T-cell (primary cell): ENCODE data around the gene SENP5. TPM values are rescaled to one million over a fixed set of nuclear protein-coding genes. Genes with fewer than 3 reads are reported as not detected.

Experiments used
- ATAC-seq, 4 experiments: fragments of 200-7000 bp in 3 of 4; fragments of 150-1000 bp in 1 of 4; cut with Tn5 transposase; replicated peaks in 1 of 4; 1 replicate in 3 of 4; 2 replicates in 1 of 4; pipeline ENCODE4 v1.10.0; 2021; ENCODE audit warnings: moderate library complexity in 3 of 4, mild to moderate bottlenecking in 2 of 4, moderate number of reproducible peaks in 1 of 4
- CTCF ChIA-PET, 2 donors: fragments of 300-600 bp; sonication (Branson Sonifier 250); formaldehyde crosslinking; loops; one replicate each; lab custom pipeline; 2022; ENCODE audit warnings: antibody characterized with exemption in 2 of 2; lab: Charles Lee
- POLR2A ChIA-PET, 2 donors: fragments of 300-600 bp; sonication (Branson Sonifier 250); formaldehyde crosslinking; loops; one replicate each; lab custom pipeline; 2022; ENCODE audit warnings: antibody characterized with exemption in 2 of 2; lab: Charles Lee
- DNase-seq, 35 experiments: peaks; one replicate each; pipeline versions ENCODE4 v3.0.0 to v3.0.0-alpha.2; 2013 to 2023
- H3K27ac ChIP-seq: one replicate; pipeline ENCODE4 v1.5.1; 2013; ENCODE audit warnings: low read length
- H3K27me3 ChIP-seq, 2 experiments: replicated peaks in 1 of 2; 1 replicate in 1 of 2; 2 replicates in 1 of 2; pipeline versions ENCODE4 v1.6.1 to v1.7.0; 2013; ENCODE audit warnings: low read length in 1 of 2, mixed read lengths in 1 of 2; ENCODE audit not compliant: control insufficient read depth in 2 of 2, insufficient read depth in 2 of 2; ENCODE audit errors: extremely low read depth in 1 of 2
- H3K36me3 ChIP-seq, 2 donors: 1 replicate in 1 of 2; 2 replicates in 1 of 2; pipeline versions ENCODE4 v1.6.1 to v1.7.0; 2013; ENCODE audit warnings: low read length in 1 of 2; ENCODE audit not compliant: control insufficient read depth in 2 of 2, insufficient read depth in 1 of 2; ENCODE audit errors: extremely low read depth in 1 of 2
- H3K4me1 ChIP-seq, 2 experiments: 1 replicate in 1 of 2; 2 replicates in 1 of 2; pipeline versions ENCODE4 v1.6.1 to v1.7.0; 2013; ENCODE audit warnings: low read length in 2 of 2, mixed read lengths in 1 of 2; ENCODE audit not compliant: insufficient read depth in 2 of 2, control insufficient read depth in 1 of 2; ENCODE audit errors: extremely low read depth in 1 of 2
- H3K4me3 ChIP-seq, 2 donors: 1 replicate in 1 of 2; 2 replicates in 1 of 2; pipeline versions ENCODE4 v1.5.1 to v1.7.0; 2013; ENCODE audit warnings: mild to moderate bottlenecking in 2 of 2, low read length in 1 of 2, moderate library complexity in 1 of 2; ENCODE audit not compliant: control insufficient read depth in 1 of 2; ENCODE audit errors: extremely low read depth in 1 of 2
- H3K9me3 ChIP-seq: 2 replicates; pipeline ENCODE4 v1.7.0; 2013
- H3K27ac Mint-ChIP-seq, 2 donors: one replicate each; pipeline ENCODE4 v1.8.0; 2020 to 2021; ENCODE audit warnings: mild to moderate bottlenecking in 2 of 2, mixed read lengths in 2 of 2
- H3K27me3 Mint-ChIP-seq, 2 donors: one replicate each; pipeline ENCODE4 v1.8.0; 2021 to 2022; ENCODE audit warnings: mixed read lengths in 2 of 2
- H3K36me3 Mint-ChIP-seq: one replicate; pipeline ENCODE4 v1.8.0; 2021; ENCODE audit warnings: mixed read lengths
- H3K4me1 Mint-ChIP-seq, 3 donors: one replicate each; pipeline ENCODE4 v1.8.0; 2020 to 2022; ENCODE audit warnings: mixed read lengths in 3 of 3, mild to moderate bottlenecking in 1 of 3
- H3K4me3 Mint-ChIP-seq, 3 donors: one replicate each; pipeline ENCODE4 v1.8.0; 2020 to 2022; ENCODE audit warnings: mild to moderate bottlenecking in 3 of 3, mixed read lengths in 3 of 3, moderate library complexity in 3 of 3
- H3K9me3 Mint-ChIP-seq, 3 donors: one replicate each; pipeline ENCODE4 v1.8.0; 2020 to 2022; ENCODE audit warnings: mixed read lengths in 3 of 3
- WGBS: methylation state at CpG from one replicate; pipeline ENCODE4 v1.1.5; 2013; ENCODE audit warnings: missing lambda C conversion rate; ENCODE audit not compliant: insufficient coverage; 5-methylcytosine and 5-hydroxymethylcytosine counted together
- total RNA-seq, 35 experiments: library from RNA in 6 of 35; stranded (reverse) in 6 of 35; fragments of 120-200 nt in 1 of 35; gene quantifications; one replicate each; pipeline versions ENCODE4 v1.2.1 to v1.2.4 and lab custom pipeline; 2013 to 2026

SENP5 gene
- total RNA-seq, 5 donors from 2014 or later (not counting 1 experiment from before 2014, with no cell fraction given), result 33.8 to 61.2 (median 37.5) TPM

DNA sequence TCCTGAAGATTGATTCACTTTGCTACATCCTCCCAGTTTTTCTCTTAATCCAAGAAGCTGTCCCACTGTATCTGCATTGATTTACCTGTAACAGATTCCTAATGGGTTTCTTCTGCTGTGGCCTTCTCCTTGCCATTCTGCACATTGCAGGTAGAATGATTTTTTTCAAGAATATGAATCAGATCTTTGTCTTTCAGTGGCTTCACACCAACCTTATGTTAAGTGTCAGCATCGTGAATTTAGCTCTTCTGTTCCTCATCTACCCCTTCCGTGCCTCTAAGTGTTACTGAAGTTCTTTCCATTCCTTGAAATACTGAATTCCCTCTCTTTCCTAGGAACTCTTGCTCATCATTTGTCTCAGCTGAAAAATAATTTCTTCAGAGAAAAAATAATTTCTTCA, 7.5 kb downstream of the SENP5 start:
- H3K36me3 ChIP-seq, result peaks cover 0 to 3% of the 10 kb centered on the region in 2 donors
- ChIA-PET POLR2A (interaction anchor here in 1 of 2 donors (0.6 kb wide), 1 partner anchor 118 kb away, joined by 7 read pairs; no protein-coding TSS in a partner anchor), CTCF (no interaction called here)
- Mint-ChIP-seq H3K4me1 (peaks cover 49 to 57% (median 51%) of the 10 kb centered on the region in 3 donors), H3K4me3 (no peak overlapping the region), H3K36me3 (peaks cover 9% of the 10 kb centered on the region), H3K9me3 (no peaks in the 10 kb centered on the region), H3K27ac (no peak overlapping the region), H3K27me3 (no peaks in the 10 kb centered on the region)
- no peaks in the 10 kb centered on the region for H3K9me3 ChIP-seq
- no peak overlapping the region for H3K4me3 ChIP-seq
- no CpG with 5 or more reads among the region's 2 CpGs for WGBS
- ATAC-seq (no peak), DNase-seq (no peak)
- H3K4me1 ChIP-seq, result peaks cover 0 to 4% of the 10 kb centered on the region in 2 experiments
- no peak overlapping the region for H3K27ac ChIP-seq
- no peaks in the 10 kb centered on the region for H3K27me3 ChIP-seq

DNA sequence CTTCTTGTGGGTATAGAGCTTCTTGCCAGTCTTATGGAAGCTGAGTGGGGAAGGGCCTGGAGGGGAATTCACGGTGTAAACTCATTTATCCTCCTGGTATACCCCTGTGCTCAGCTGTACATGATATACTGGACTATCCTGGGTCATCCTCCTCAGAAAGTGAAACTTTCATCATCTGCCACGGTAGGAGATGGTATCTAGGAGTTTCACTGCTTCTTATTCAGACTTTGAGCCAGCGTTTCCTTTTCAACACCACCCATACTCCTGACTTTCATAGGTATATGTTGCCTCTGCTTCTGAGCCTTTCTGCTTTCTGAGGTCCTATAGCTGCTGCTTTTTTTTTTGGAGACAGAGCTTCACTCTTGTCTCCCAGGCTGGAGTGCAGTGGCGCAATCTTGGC, 15.6 kb downstream of the SENP5 start:
- H3K27ac Mint-ChIP-seq, result no peak overlapping the region
- Histone ChIP-seq H3K36me3 (peaks cover 0 to 27% of the 10 kb centered on the region in 2 donors), H3K4me3 (no peak overlapping the region), H3K4me1 (peaks cover 0 to 3% of the 10 kb centered on the region in 2 experiments), H3K9me3 (no peaks in the 10 kb centered on the region), H3K27ac (no peak overlapping the region), H3K27me3 (no peaks in the 10 kb centered on the region)
- H3K27me3 Mint-ChIP-seq, result no peaks in the 10 kb centered on the region
- DNase-seq (no peak), ATAC-seq (no peak)
- H3K4me3 Mint-ChIP-seq, result no peak overlapping the region
- ChIA-PET CTCF (interaction anchor here in 1 of 2 donors (0.7 kb wide), 1 partner anchor 315 kb away, joined by 3 read pairs; no protein-coding TSS in a partner anchor), POLR2A (interaction anchor here in 1 of 2 donors (0.6 kb wide), 1 partner anchor 818 kb away, joined by 4 read pairs; no protein-coding TSS in a partner anchor)
- H3K9me3 Mint-ChIP-seq, result no peaks in the 10 kb centered on the region
- WGBS, result 100% methylated on average over 1 of the region's 4 CpGs
- H3K36me3 Mint-ChIP-seq, result peaks cover 27% of the 10 kb centered on the region
- peaks cover 32 to 39% (median 33%) of the 10 kb centered on the region in 3 donors for H3K4me1 Mint-ChIP-seq

DNA sequence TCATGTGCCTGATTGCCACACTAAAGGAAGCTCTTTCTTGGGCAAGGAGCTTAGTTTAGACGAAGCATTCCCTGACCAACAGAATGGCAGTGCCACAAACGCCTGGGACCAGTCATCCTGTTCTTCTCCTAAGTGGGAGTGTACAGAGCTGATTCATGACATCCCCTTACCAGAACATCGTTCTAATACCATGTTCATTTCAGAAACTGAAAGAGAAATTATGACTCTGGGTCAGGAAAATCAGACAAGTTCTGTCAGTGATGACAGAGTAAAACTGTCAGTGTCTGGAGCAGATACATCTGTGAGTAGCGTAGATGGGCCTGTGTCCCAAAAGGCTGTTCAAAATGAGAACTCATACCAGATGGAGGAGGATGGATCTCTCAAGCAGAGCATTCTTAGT, 18.4 kb downstream of the SENP5 start:
- Mint-ChIP-seq H3K36me3 (peaks cover 24% of the 10 kb centered on the region), H3K27me3 (no peaks in the 10 kb centered on the region), H3K9me3 (no peaks in the 10 kb centered on the region), H3K4me1 (peaks cover 37 to 42% (median 40%) of the 10 kb centered on the region in 3 donors), H3K27ac (no peak overlapping the region), H3K4me3 (no peak overlapping the region)
- Histone ChIP-seq H3K4me3 (no peak overlapping the region), H3K27ac (no peak overlapping the region), H3K27me3 (no peaks in the 10 kb centered on the region), H3K9me3 (no peaks in the 10 kb centered on the region), H3K4me1 (no peaks in the 10 kb centered on the region), H3K36me3 (peaks cover 0 to 28% of the 10 kb centered on the region in 2 donors)
- ChIA-PET CTCF (interaction anchor here in 1 of 2 donors (0.6 kb wide), 1 partner anchor 194 kb away, joined by 3 read pairs; no protein-coding TSS in a partner anchor), POLR2A (no interaction called here)
- ATAC-seq (no peak), DNase-seq (no peak)
- 88% methylated on average over 1 of the region's 4 CpGs for WGBS

DNA sequence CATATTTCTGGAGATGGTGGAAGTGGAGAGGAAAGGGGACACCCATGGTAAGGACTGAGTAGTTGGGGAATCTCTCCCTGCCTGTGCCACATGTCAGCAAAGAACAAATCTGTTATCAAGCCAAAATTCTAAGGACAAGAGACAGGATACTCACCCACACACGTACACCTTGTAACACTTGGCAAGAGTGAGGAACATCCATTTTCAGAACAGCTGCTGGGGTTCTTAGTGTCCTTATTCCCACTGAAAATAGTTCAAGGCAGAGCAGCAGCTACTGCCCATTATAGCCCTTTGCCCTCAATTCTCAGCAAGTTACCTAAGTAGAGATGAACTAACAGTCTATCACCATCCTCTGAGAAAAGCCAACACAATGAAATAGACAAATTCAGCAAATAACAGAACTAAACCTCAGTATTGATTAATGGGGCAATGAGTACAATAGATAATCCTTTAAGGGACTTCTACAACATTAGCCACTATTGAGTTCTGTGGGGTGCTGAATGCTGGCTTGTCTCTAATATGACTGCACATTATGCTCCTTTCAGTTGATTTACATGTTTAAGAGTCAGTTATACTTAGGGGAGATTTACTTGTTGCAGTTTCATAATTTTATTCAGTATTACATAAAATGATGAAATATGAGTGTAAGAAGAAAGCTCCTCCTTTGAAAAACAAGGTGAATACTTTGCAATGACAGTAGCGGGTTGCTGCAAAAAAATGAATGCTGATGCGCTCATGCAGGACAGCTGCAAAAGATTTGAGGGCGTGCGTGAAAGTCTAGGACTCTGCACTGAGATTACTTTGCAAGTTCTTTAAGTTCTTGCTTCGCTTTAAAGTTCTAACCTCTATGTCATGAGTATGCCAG, 22.4 kb downstream of the SENP5 start:
- no peak overlapping the region for H3K4me3 ChIP-seq
- H3K9me3 Mint-ChIP-seq, result no peaks in the 10 kb centered on the region
- ATAC-seq (no peak), DNase-seq (no peak)
- H3K4me1 ChIP-seq, result no peaks in the 10 kb centered on the region
- WGBS, result 94% methylated on average over 5 of the region's 6 CpGs
- ChIA-PET CTCF (no interaction called here), POLR2A (no interaction called here)
- no peaks in the 10 kb centered on the region for H3K27me3 Mint-ChIP-seq
- H3K36me3 Mint-ChIP-seq, result peaks cover 24% of the 10 kb centered on the region
- no peak overlapping the region for H3K4me3 Mint-ChIP-seq
- H3K36me3 ChIP-seq, result peaks cover 2 to 26% of the 10 kb centered on the region in 2 donors
- no peak overlapping the region for H3K27ac ChIP-seq
- H3K9me3 ChIP-seq, result no peaks in the 10 kb centered on the region
- H3K27me3 ChIP-seq, result no peaks in the 10 kb centered on the region
- H3K27ac Mint-ChIP-seq, result no peak overlapping the region
- H3K4me1 Mint-ChIP-seq, result peaks cover 35 to 38% (median 37%) of the 10 kb centered on the region in 3 donors

DNA sequence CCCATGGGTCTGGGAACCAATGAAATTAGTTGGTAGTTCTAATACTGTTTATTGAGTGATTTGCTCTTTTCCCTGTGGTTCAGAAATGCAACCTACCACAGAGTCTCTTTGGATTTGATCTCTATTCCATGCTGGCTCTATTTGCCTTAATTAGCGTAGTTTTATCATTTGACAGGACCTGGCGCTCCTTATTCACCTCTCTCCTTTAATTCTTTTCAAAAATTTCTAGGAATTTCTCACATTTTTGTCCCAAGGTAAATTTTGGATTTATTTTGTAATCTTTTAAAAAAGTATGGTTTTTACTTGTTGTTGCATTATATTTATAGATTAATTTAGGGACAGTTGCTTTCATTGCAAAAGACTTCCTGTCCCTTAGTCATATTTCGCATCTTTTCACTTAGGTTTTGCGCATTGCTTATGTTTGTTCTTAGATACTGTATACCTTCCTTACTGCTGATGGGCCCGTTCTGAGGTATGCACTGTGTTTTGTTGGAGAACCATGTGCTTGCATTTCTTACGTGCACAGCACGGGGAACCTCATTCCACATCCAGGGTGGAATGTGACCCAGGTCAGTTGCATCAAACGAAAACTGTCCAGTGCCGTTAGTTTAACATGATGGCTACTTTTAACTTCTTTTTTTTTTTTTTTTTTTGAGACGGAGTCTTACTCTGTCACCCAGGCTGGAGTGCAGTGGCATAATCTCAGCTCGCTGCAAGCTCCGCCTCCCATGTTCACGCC, 27.0 kb downstream of the SENP5 start:
- Mint-ChIP-seq H3K27me3 (no peaks in the 10 kb centered on the region), H3K4me1 (peaks cover 27 to 34% (median 30%) of the 10 kb centered on the region in 3 donors), H3K27ac (no peak overlapping the region), H3K36me3 (peaks cover 13% of the 10 kb centered on the region), H3K9me3 (no peaks in the 10 kb centered on the region), H3K4me3 (no peak overlapping the region)
- H3K4me1 ChIP-seq, result no peaks in the 10 kb centered on the region
- ATAC-seq, result no peak
- H3K27ac ChIP-seq, result no peak overlapping the region
- ChIA-PET POLR2A (interaction anchor here in 1 of 2 donors (0.7 kb wide), 1 partner anchor 27 kb away, joined by 3 read pairs; the partner anchor contains the start of gene SENP5), CTCF (interaction anchor here in 1 of 2 donors (0.6 kb wide), 1 partner anchor 9 kb away, joined by 4 read pairs; no protein-coding TSS in a partner anchor)
- peaks cover under 1 to 2% of the 10 kb centered on the region in 2 donors for H3K36me3 ChIP-seq
- no peaks in the 10 kb centered on the region for H3K27me3 ChIP-seq
- DNase-seq, result no peak
- 98% methylated on average over 6 of the region's 13 CpGs for WGBS
- H3K9me3 ChIP-seq, result no peaks in the 10 kb centered on the region
- no peak overlapping the region for H3K4me3 ChIP-seq

DNA sequence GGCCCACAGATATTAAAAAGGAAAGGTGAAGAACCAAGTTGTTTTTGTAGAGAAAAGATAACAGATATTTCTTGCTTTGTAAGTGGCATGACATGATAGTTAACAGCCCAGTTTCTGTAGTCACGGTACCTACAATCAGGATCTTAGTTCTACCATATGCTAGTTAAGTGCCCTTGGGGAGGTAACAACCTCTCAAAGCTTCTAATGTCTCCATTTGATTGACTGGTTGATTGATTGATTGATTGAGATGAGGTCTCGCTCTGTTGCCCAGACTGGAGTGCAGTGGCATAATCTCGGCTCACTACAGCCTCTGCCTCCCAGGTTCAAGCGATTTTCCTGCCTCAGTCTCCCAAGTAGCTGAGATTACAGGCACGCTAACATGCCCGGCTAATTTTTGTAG, 28.5 kb downstream of the SENP5 start:
- ATAC-seq, result no peak
- CTCF ChIA-PET, result no interaction called here
- Mint-ChIP-seq H3K9me3 (no peaks in the 10 kb centered on the region), H3K36me3 (peaks cover 25% of the 10 kb centered on the region), H3K4me1 (peaks cover 16 to 19% (median 16%) of the 10 kb centered on the region in 3 donors), H3K27ac (no peak overlapping the region), H3K27me3 (no peaks in the 10 kb centered on the region), H3K4me3 (no peak overlapping the region)
- H3K9me3 ChIP-seq, result no peaks in the 10 kb centered on the region
- peaks cover 2 to 9% of the 10 kb centered on the region in 2 donors for H3K36me3 ChIP-seq
- no peaks in the 10 kb centered on the region for H3K27me3 ChIP-seq
- WGBS, result 100% methylated on average over 5 of the region's 6 CpGs
- POLR2A ChIA-PET, result no interaction called here
- DNase-seq, result no peak
- H3K27ac ChIP-seq, result no peak overlapping the region
- no peak overlapping the region for H3K4me3 ChIP-seq
- no peaks in the 10 kb centered on the region for H3K4me1 ChIP-seq
